Hematopoietic multipotent progenitor cell treated with erythropoietin and hydrocortisone succinate and interleukin-3 and kit ligand, for 6 days (in vitro differentiated cells): ENCODE results near the gene UBE2G2.
"Not testable (repeated sequence)": the region's sequence is repeated elsewhere in the genome, so short reads cannot be mapped to it uniquely, and the experiment has no call there.

ENCODE experiments used
- DNase-seq: peaks from one replicate; pipeline ENCODE4 v3.0.0-alpha.2; 2015

The UBE2G2 gene

GRCh38 chr21:44835647-44835973 is 34.0 kb upstream of the UBE2G2 start:
- no peak for DNase-seq

DNA sequence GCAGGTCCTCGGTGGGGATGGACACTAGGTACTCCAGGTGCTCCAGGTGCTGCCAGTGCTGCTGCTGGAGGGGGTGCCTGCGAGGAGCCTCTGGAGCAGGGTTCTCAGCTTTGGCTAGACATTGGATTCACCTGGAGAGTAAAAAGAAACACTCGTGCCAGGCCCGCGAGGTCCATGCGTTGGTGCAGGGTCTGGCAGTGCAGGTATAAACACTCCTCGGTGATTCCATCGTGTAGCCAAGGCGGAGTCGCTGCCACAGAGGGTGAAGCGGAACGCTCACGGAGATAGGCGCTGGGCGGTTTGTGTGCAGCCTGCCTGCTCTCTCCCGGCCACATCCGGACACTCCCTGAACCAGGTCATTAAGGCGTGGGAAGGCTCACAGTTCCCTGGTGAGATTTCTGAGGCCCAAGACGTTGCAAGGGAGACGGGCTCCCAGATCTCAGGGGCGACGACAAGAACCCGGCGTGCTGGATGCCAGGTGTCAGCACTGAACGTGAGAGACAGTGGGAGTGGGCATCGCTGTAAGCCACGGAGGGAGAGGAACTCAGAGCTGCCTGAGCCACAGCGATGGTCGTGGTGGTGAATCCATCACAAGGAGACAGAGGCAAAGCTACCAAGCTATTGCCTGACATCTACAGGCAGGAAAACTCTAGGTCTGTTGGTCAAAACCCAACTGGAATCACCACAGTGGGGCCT is 33.5 kb upstream of the UBE2G2 start:
- no peak for DNase-seq

GRCh38 chr21:44834231-44834950 is 32.8 kb upstream of the UBE2G2 start:
- no peak for DNase-seq

DNA sequence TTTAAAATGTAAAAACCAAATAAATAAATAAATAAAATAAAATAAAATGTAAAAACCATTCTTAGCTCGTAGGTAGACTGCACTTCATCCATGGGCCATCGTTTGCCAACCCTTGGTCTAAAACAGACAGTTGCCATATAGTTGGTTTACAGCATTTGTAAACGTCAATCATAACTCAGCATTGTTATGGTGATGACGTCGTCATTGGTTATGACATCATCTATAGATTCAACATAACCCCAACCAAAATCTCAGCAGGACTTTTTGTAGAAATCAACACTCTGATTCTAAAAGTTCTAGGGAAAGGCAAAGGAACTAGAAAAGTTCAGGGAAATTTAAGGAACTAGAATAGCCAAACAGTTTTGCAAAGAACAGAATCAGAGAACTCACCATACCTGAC is 32.0 kb upstream of the UBE2G2 start:
- DNase-seq, result no peak

GRCh38 chr21:44832516-44833255 is 31.1 kb upstream of the UBE2G2 start:
- DNase-seq, result not testable (repeated sequence)

DNA sequence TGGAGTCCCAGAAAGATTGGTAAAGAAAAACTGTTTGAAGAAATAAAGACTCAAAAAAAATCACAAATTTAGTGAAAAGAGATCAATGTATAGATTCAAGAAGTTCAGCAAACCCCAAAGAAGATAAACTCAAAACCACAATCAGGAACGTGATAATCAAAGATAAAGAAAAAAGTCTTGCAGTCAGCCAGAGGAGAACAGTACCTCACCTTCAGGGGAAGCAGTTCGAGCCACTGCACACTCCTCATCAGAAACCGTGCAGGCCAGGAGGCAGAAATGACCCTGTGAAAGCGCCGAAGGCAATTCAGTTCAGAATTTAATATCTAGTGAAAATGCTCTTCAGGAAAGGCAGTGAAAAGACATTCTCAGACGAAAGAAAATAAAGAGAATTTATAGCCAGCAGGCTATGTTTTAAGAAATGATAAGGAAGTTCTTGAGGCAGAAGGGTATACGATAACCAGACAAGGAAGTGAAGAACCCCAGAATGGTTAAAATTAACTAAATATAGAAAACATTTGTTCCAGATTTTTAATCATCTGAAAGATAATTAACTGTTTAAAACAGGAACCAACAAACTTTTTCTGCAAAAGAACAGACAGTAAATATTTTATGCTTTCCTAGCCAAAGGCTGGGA is 29.7 kb upstream of the UBE2G2 start:
- DNase-seq, result peak; percentile 39

- DNase-seq, result no peak
These were observed 28.0 kb upstream of the UBE2G2 start for GRCh38 chr21:44829507-44830092.

GRCh38 chr21:44828362-44829056 is 26.9 kb upstream of the UBE2G2 start:
- no peak for DNase-seq

- peak; percentile 46 for DNase-seq
These were observed 21.6 kb upstream of the UBE2G2 start for GRCh38 chr21:44823179-44823660.

DNA sequence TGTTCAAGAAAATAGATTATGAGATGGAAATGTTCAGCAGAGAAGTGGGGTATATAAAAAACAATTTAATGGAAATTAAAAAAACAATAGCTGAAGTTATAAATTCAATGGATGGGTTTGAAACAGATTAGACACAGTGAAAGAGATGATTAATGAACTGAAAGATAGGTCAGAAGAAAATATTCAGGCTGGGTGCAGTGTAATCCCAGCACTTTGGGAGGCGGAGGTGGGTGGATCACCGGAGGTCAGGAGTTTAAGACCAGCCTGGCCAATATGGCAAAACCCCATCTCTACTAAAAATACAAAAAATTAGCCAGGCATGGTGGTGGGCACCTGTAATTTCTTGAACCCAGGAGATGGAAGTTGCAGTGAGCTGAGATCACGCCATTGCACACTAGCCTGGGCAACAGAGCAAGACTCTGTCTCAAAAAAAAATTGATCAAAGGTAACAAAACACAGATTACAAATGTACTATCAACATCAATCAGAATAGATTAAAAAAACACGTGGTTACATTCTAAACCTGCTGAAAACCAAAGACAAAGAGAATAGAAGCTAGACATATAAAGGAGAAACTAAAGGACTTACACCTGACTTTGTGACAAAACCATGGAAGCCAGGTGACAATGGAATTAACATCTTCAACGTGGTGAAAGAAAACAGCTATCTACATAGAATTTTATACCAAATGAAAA is 21.0 kb upstream of the UBE2G2 start:
- DNase-seq, result peak; percentile 34

- DNase-seq, result no peak
These were observed 19.2 kb upstream of the UBE2G2 start for GRCh38 chr21:44820851-44821250.

GRCh38 chr21:44819283-44820243 is 17.9 kb upstream of the UBE2G2 start:
- no peak for DNase-seq

- no peak for DNase-seq
These were observed 17.0 kb upstream of the UBE2G2 start for GRCh38 chr21:44818640-44819011.

- peak; percentile 84 for DNase-seq
These were observed 16.5 kb upstream of the UBE2G2 start, which contains the start of gene SUMO3 for GRCh38 chr21:44817914-44818639. TSS of gene SUMO3 (minus strand) at chr21:44818062. CDS start at chr21:44817968, 94 bp downstream.

GRCh38 chr21:44817506-44817880 is 15.9 kb upstream of the UBE2G2 start:
- DNase-seq, result peak; percentile 92

DNA sequence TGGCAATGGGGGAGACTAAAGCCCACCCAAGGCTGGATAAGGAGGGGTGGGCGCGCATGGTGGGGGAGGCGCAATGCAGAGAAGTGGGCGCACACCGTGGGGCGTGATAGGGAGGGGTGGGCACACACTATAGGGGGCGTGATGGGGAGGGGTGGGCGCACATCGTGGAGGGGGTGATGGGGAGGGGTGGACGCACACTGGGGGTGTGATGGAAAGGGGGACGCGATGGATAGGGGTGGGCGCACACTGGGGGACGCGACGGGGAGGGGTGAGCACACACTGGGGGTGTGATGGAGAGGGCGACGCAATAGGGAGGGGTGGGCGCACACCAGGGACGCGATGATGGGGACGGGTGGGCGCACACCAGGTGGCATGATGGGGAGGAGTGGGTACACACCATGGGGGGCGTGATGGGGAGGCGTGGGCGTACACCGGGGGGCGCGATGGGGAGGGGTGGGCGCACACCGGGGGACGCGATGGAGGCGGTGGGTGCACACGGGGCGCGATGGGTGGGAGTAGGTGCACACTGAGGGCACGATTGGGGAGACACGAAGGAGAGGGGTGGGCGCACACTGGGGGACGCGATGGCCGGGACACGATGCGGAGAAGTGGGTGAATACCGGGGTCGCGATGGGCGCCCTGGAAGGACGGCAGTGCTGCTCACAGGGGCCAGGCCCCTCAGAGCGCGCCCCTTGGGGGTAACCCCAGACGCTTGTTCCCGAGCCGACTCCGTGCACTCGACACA is 15.3 kb upstream of the UBE2G2 start:
- DNase-seq, result no peak

GRCh38 chr21:44815852-44816628 is 14.4 kb upstream of the UBE2G2 start:
- no peak for DNase-seq

GRCh38 chr21:44815225-44815624 is 13.6 kb upstream of the UBE2G2 start:
- DNase-seq, result no peak
